ENCODE data around the gene CCT5.

DNA sequence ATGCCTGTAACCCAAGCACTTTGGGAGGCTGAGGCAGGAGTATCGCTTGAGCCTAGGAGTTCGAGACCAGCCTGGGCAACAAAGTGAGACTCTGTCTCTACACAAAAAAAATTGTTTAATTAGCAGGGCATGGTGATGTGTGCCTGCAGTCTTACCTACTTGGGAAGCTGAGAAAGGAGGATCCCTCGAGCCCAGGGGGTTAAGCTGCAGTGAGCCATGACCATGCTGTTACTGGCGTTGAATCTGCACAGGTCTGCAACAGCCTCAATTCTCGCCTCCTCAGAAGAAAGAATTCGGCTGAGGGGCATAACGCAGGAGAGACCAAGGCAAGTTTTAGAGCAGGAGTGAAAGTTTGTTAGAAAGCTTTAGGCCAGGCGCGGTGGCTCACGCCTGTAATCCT is 18.0 kb downstream of the CCT5 start:
- no peak for TF ChIP-seq ZSCAN29 (IDR thresholded peaks at IDR 0.05)
- no peak for TF ChIP-seq ZZZ3 (IDR thresholded peaks at IDR 0.05; ENCODE audit: control insufficient read depth, insufficient read length, low read depth)
- TF ChIP-seq POLR2A (IDR thresholded peaks at IDR 0.05; ENCODE audit: low read depth, low read length), result no peak
- TF ChIP-seq, protein P1, sequence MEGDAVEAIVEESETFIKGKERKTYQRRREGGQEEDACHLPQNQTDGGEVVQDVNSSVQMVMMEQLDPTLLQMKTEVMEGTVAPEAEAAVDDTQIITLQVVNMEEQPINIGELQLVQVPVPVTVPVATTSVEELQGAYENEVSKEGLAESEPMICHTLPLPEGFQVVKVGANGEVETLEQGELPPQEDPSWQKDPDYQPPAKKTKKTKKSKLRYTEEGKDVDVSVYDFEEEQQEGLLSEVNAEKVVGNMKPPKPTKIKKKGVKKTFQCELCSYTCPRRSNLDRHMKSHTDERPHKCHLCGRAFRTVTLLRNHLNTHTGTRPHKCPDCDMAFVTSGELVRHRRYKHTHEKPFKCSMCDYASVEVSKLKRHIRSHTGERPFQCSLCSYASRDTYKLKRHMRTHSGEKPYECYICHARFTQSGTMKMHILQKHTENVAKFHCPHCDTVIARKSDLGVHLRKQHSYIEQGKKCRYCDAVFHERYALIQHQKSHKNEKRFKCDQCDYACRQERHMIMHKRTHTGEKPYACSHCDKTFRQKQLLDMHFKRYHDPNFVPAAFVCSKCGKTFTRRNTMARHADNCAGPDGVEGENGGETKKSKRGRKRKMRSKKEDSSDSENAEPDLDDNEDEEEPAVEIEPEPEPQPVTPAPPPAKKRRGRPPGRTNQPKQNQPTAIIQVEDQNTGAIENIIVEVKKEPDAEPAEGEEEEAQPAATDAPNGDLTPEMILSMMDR (IDR thresholded peaks at IDR 0.05 in 2 of 3, conservative IDR thresholded peaks at IDR 0.05 in 1 of 3; ENCODE audit: control insufficient read depth in 2 of 3, extremely low read depth in 1 of 3, insufficient read depth in 1 of 3, low read depth in 3 of 3, low read length in 3 of 3), result no peak
- TF ChIP-seq, protein P2, sequence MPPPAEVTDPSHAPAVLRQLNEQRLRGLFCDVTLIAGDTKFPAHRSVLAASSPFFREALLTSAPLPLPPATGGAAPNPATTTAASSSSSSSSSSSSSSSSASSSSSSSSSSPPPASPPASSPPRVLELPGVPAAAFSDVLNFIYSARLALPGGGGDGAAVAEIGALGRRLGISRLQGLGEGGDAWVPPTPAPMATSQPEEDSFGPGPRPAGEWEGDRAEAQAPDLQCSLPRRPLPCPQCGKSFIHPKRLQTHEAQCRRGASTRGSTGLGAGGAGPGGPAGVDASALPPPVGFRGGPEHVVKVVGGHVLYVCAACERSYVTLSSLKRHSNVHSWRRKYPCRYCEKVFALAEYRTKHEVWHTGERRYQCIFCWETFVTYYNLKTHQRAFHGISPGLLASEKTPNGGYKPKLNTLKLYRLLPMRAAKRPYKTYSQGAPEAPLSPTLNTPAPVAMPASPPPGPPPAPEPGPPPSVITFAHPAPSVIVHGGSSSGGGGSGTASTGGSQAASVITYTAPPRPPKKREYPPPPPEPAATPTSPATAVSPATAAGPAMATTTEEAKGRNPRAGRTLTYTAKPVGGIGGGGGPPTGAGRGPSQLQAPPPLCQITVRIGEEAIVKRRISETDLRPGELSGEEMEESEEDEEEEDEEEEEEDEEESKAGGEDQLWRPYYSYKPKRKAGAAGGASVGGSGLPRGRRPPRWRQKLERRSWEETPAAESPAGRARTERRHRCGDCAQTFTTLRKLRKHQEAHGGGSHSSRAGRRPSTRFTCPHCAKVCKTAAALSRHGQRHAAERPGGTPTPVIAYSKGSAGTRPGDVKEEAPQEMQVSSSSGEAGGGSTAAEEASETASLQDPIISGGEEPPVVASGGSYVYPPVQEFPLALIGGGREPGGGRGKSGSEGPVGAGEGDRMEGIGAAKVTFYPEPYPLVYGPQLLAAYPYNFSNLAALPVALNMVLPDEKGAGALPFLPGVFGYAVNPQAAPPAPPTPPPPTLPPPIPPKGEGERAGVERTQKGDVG (CRISPR knock-in tag; IDR thresholded peaks at IDR 0.05), result no peak

Data from GM12878 (cell line).